HCT116 (cell line): ENCODE data around the gene ERBB3. TPM values are rescaled to one million over a fixed set of nuclear protein-coding genes. Genes with fewer than 3 reads are reported as not detected.
A peak's percentile ranks its signal among the peaks of the same experiment; 100 is the strongest.

Source experiments
- ATAC-seq: fragments of 200-7000 bp; cut with Tn5 transposase; 2 replicates; pipeline ENCODE4 v1.9.1; 2020; ENCODE audit warnings: mild to moderate bottlenecking, moderate library complexity
- BruUV-seq: library from RNA; stranded (reverse); fragments of 400-500 nt; replicated peaks from 2 replicates; lab custom pipeline; 2021; lab: Mats Ljungman, UMichigan
- CTCF ChIA-PET: fragments of 300-600 bp; sonication (Branson Sonifier 250); formaldehyde crosslinking; loops from one replicate; lab custom pipeline; 2021; ENCODE audit warnings: antibody characterized with exemption; lab: Charles Lee
- POLR2A ChIA-PET: fragments of 300-600, 350-600 bp; sonication (Branson Sonifier 250); formaldehyde crosslinking; loops from one replicate; lab custom pipeline; 2021; ENCODE audit warnings: antibody characterized with exemption; lab: Charles Lee
- RAD21 ChIA-PET, 2 experiments: fragments of 300-600 bp; sonication (Branson Sonifier 250); formaldehyde crosslinking; loops; one replicate each; lab custom pipeline; 2023; ENCODE audit warnings: low total read pairs in 2 of 2; ENCODE audit not compliant: uncharacterized antibody in 2 of 2, unreplicated experiment in 2 of 2, low non-redundant PET in 1 of 2; lab: Charles Lee
- DNase-seq: peaks from one replicate; pipeline ENCODE4 v3.0.0-alpha.2; 2010; ENCODE audit warnings: low read depth, low spot score
- H2AFZ ChIP-seq: fragments of 200-600 bp; shearing (Covaris generic), sonication (generic); 2 replicates; pipeline ENCODE4 v1.6.1; 2017; ENCODE audit warnings: low read depth, mixed run types, mixed read lengths, antibody characterized with exemption, low read length; ENCODE audit not compliant: poor library complexity, severe bottlenecking
- H3K27ac ChIP-seq: 2 replicates; pipeline ENCODE4 v1.5.1; 2012; ENCODE audit warnings: low read depth, low read length
- H3K27me3 ChIP-seq: fragments of 200-600 bp; sonication (generic); 2 replicates; pipeline ENCODE4 v1.6.1; 2016; ENCODE audit warnings: mixed run types, low read length, mixed read lengths; ENCODE audit not compliant: insufficient read depth
- H3K36me3 ChIP-seq, 2 experiments: fragments of 200-500 bp in 1 of 2; fragments of 200-600 bp in 1 of 2; sonication (Bioruptor generic) in 1 of 2; sonication (generic) in 1 of 2; 2 replicates each; pipeline versions ENCODE4 v1.5.1 to v1.6.1; 2014 to 2016; ENCODE audit warnings: low read length in 2 of 2, inconsistent platforms in 1 of 2, mixed read lengths in 1 of 2, mixed run types in 1 of 2; ENCODE audit not compliant: insufficient read depth in 2 of 2, control insufficient read depth in 1 of 2
- H3K4me1 ChIP-seq, 2 experiments: fragments of 200-600 bp in 1 of 2; sonication (generic) in 1 of 2; 2 replicates each; pipeline versions ENCODE4 v1.5.1 to v1.6.1; 2012 to 2017; ENCODE audit warnings: low read length in 2 of 2, inconsistent platforms in 1 of 2, mild to moderate bottlenecking in 1 of 2, mixed read lengths in 1 of 2, mixed run types in 1 of 2, moderate library complexity in 1 of 2; ENCODE audit not compliant: insufficient read depth in 2 of 2, control insufficient read depth in 1 of 2
- H3K4me2 ChIP-seq: fragments of 200-600 bp; sonication (generic); 2 replicates; pipeline ENCODE4 v1.6.1; 2017; ENCODE audit warnings: mixed run types, low read length, mixed read lengths
- H3K4me3 ChIP-seq, 2 experiments: fragments of 200-600 bp in 1 of 2; sonication (generic) in 1 of 2; replicated peaks in 1 of 2; 2 replicates each; pipeline ENCODE4 v1.5.1; 2011 to 2016; ENCODE audit warnings: low read length in 2 of 2, control low read depth in 1 of 2, low read depth in 1 of 2, mild to moderate bottlenecking in 1 of 2, mixed read lengths in 1 of 2, mixed run types in 1 of 2
- H3K79me2 ChIP-seq: fragments of 200-600 bp; sonication (generic); 2 replicates; pipeline ENCODE4 v1.6.1; 2017; ENCODE audit warnings: mild to moderate bottlenecking, mixed run types, low read length, moderate library complexity, mixed read lengths; ENCODE audit not compliant: insufficient read depth
- H3K9ac ChIP-seq: fragments of 200-600 bp; sonication (generic); 2 replicates; pipeline ENCODE4 v1.6.1; 2016; ENCODE audit warnings: low read length, mixed read lengths
- H3K9me2 ChIP-seq: fragments of 200-600 bp; sonication (generic), shearing (Covaris generic); 2 replicates; pipeline ENCODE4 v1.6.1; 2017; ENCODE audit warnings: mixed run types, mild to moderate bottlenecking, moderate library complexity; ENCODE audit not compliant: insufficient read depth
- H3K9me3 ChIP-seq, 2 experiments: fragments of 200-500 bp in 1 of 2; fragments of 200-600 bp in 1 of 2; sonication (Bioruptor generic) in 1 of 2; sonication (generic) in 1 of 2; 2 replicates each; pipeline ENCODE4 v1.6.1; 2014 to 2017; ENCODE audit warnings: low read length in 2 of 2, mixed read lengths in 2 of 2, inconsistent platforms in 1 of 2, low read depth in 1 of 2, mild to moderate bottlenecking in 1 of 2, mixed run types in 1 of 2, moderate library complexity in 1 of 2; ENCODE audit not compliant: control insufficient read depth in 1 of 2, insufficient read depth in 1 of 2
- H4K20me1 ChIP-seq: fragments of 200-600 bp; sonication (generic), shearing (Covaris generic); 2 replicates; pipeline ENCODE4 v1.6.1; 2017; ENCODE audit warnings: mixed run types, mild to moderate bottlenecking, moderate library complexity; ENCODE audit not compliant: insufficient read depth
- ELF1 ChIP-seq: IDR thresholded peaks from 2 replicates; pipeline ENCODE4 v1.6.1; 2012; ENCODE audit warnings: low read depth, borderline replicate concordance
- EZH2phosphoT487 ChIP-seq: fragments of 200-600 bp; IDR thresholded peaks from 2 replicates; pipeline ENCODE4 v1.6.1; 2018; ENCODE audit warnings: antibody characterized with exemption, borderline replicate concordance
- FOSL1 ChIP-seq: IDR thresholded peaks from 2 replicates; pipeline ENCODE4 v1.6.1; 2012; ENCODE audit warnings: low read depth
- POLR2A ChIP-seq: IDR thresholded peaks from 2 replicates; pipeline ENCODE4 v1.7.0; 2011; ENCODE audit warnings: borderline replicate concordance; ENCODE audit not compliant: insufficient read depth, insufficient read length; ENCODE audit errors: extremely low read depth
- RAD21 ChIP-seq: IDR thresholded peaks from 2 replicates; pipeline ENCODE4 v1.6.1; 2012; ENCODE audit warnings: low read depth, mild to moderate bottlenecking
- SIN3A ChIP-seq: IDR thresholded peaks from 2 replicates; pipeline ENCODE4 v1.6.1; 2012; ENCODE audit warnings: low read depth
- SP1 ChIP-seq: IDR thresholded peaks from 2 replicates; pipeline ENCODE4 v1.6.1; 2012; ENCODE audit warnings: low read depth
- ZNF274 ChIP-seq: fragments of 200-500 bp; sonication (Bioruptor generic); IDR thresholded peaks from 2 replicates; pipeline ENCODE4 v1.6.1; 2014; ENCODE audit warnings: mild to moderate bottlenecking, low read depth, low read length, inconsistent platforms
- intact Hi-C: fragments of 100-400 bp; cut with micrococcal nuclease; formaldehyde crosslinking; loops from 2 replicates; pipeline ENCODE4 v1.10.0; 2022
- total RNA-seq: library from RNA; stranded (reverse); gene quantifications from one replicate; pipeline ENCODE4 v1.2.1, GENCODE V29; 2021; ENCODE audit not compliant: unreplicated experiment
- TF ChIP-seq, protein P1 (sequence below): IDR thresholded peaks from 2 replicates; pipeline ENCODE4 v1.6.1; 2012; ENCODE audit warnings: low read depth

ERBB3 gene
- total RNA-seq, 1 experiment from 2014 or later, result 39.7 TPM

DNA sequence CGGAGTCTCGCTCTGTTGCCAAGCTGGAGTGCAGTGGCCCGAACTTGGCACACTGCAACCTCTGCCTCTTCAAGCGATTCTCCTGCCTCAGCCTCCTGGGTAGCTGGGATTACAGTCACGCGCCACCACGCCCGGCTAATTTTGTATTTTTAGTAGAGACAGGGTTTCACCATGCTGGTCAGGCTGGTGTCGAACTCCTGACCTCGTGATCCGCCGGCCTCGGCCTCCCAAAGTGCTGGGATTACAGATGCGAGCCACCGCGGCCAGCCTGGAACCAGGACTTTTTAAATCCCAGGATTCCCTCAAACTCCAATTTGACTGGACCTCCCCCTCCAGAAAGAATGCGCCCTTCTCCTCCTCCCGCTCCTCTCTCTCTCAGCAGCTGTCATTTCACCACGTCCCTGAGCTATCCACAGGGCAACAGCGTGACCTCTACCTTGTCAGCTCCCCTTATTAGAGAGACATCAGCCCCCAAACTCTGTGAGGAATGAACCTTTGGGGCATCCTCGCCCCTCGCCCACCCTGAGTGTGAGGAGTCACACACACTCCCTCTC lies 50.1 kb downstream of the ERBB3 start:
- Histone ChIP-seq H2AFZ (no peak overlapping the region), H3K27me3 (no peaks in the 10 kb centered on the region), H4K20me1 (no peaks in the 10 kb centered on the region), H3K36me3 (peaks cover 29 to 41% of the 10 kb centered on the region in 2 experiments)
- POLR2A ChIA-PET, result no interaction called here
- no peak for TF ChIP-seq RAD21
- no peak for TF ChIP-seq SIN3A
- no peak for TF ChIP-seq ZNF274
- no peak for TF ChIP-seq SP1
- TF ChIP-seq, protein P1, sequence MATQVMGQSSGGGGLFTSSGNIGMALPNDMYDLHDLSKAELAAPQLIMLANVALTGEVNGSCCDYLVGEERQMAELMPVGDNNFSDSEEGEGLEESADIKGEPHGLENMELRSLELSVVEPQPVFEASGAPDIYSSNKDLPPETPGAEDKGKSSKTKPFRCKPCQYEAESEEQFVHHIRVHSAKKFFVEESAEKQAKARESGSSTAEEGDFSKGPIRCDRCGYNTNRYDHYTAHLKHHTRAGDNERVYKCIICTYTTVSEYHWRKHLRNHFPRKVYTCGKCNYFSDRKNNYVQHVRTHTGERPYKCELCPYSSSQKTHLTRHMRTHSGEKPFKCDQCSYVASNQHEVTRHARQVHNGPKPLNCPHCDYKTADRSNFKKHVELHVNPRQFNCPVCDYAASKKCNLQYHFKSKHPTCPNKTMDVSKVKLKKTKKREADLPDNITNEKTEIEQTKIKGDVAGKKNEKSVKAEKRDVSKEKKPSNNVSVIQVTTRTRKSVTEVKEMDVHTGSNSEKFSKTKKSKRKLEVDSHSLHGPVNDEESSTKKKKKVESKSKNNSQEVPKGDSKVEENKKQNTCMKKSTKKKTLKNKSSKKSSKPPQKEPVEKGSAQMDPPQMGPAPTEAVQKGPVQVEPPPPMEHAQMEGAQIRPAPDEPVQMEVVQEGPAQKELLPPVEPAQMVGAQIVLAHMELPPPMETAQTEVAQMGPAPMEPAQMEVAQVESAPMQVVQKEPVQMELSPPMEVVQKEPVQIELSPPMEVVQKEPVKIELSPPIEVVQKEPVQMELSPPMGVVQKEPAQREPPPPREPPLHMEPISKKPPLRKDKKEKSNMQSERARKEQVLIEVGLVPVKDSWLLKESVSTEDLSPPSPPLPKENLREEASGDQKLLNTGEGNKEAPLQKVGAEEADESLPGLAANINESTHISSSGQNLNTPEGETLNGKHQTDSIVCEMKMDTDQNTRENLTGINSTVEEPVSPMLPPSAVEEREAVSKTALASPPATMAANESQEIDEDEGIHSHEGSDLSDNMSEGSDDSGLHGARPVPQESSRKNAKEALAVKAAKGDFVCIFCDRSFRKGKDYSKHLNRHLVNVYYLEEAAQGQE, result no peak
- no peak for TF ChIP-seq POLR2A
- TF ChIP-seq FOSL1, result no peak
- TF ChIP-seq ELF1, result no peak
- no peak for TF ChIP-seq EZH2phosphoT487
- TF ChIP-seq, all 23 proteins: peak for 0
- Histone ChIP-seq H3K9ac (0 out of 2 replicates have a peak overlapping the region, but pooled peaks have one; percentile 12), H3K4me2 (peak overlapping the region; percentile 89), H3K27ac (peak overlapping the region; percentile 76), H3K79me2 (peaks cover 29% of the 10 kb centered on the region), H3K4me1 (peaks cover 16 to 33% of the 10 kb centered on the region in 2 experiments), H3K4me3 (peak overlapping the region; percentile 90 to 91; a peak in 3 of 4 replicates), H3K9me3 (no peaks in the 10 kb centered on the region), H3K9me2 (no peaks in the 10 kb centered on the region)
- intact Hi-C loops, result loop anchor here (2.0 kb wide), 1 partner anchor 23 kb away; the partner anchor contains the start of gene MYL6B
- no TSS peak for BruUV-seq
- ChIA-PET RAD21 (no interaction called here), CTCF (no interaction called here)
- DNase-seq (no peak), ATAC-seq (no peak)
